DOHH2 (cell line): ENCODE measurements around the gene GLP2R.

Experiments
- EZH2phosphoT487 ChIP-seq: fragments of 200-600 bp; sonication (generic); IDR thresholded peaks from 2 replicates; pipeline ENCODE4 v1.6.1; 2017; ENCODE audit warnings: borderline replicate concordance, mild to moderate bottlenecking, antibody characterized with exemption, low read length, moderate library complexity, mixed read lengths
- TF ChIP-seq, protein P1 (sequence below): fragments of 200-600 bp; sonication (generic); IDR thresholded peaks from one replicate; pipeline ENCODE4 v1.5.1; 2014; ENCODE audit warnings: antibody characterized with exemption, mild to moderate bottlenecking, low read depth, low read length; ENCODE audit not compliant: poor library complexity, severe bottlenecking

DNA sequence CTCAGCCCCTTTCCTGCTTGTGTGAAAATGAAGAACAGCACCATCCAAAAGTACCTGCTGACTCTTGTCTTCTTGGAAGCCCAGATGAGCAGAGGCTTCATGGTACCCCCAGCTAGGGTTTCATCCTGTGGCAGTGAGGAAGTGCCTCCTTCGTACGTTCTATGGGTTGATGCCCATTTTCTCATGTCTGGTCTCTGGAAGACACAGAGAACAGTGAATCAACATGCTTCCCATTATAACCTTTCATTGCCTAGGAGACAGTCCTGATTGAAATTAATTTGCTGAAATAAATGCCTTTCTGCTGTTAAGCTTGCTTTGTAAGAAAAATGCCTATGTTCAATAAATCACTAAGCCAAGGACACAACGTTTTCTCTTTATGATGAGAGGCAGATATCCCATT is 42.8 kb downstream of the GLP2R start:
- TF ChIP-seq, protein P1, sequence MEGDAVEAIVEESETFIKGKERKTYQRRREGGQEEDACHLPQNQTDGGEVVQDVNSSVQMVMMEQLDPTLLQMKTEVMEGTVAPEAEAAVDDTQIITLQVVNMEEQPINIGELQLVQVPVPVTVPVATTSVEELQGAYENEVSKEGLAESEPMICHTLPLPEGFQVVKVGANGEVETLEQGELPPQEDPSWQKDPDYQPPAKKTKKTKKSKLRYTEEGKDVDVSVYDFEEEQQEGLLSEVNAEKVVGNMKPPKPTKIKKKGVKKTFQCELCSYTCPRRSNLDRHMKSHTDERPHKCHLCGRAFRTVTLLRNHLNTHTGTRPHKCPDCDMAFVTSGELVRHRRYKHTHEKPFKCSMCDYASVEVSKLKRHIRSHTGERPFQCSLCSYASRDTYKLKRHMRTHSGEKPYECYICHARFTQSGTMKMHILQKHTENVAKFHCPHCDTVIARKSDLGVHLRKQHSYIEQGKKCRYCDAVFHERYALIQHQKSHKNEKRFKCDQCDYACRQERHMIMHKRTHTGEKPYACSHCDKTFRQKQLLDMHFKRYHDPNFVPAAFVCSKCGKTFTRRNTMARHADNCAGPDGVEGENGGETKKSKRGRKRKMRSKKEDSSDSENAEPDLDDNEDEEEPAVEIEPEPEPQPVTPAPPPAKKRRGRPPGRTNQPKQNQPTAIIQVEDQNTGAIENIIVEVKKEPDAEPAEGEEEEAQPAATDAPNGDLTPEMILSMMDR, result no peak
- TF ChIP-seq EZH2phosphoT487, result no peak
